K562 (cell line): ENCODE data around the gene S1PR1. TPM values are rescaled to one million over a fixed set of nuclear protein-coding genes. Genes with fewer than 3 reads are reported as not detected.

ENCODE experiments used
- CCNT2 ChIP-seq: IDR thresholded peaks from 2 replicates; pipeline ENCODE4 v1.6.1; 2011; ENCODE audit warnings: borderline replicate concordance, low read depth, mild to moderate bottlenecking, moderate library complexity, mixed read lengths, low read length; ENCODE audit not compliant: insufficient read length; ENCODE audit errors: extremely low read depth
- CTBP1 ChIP-seq: fragments of 450-650 bp; IDR thresholded peaks from 2 replicates; pipeline ENCODE4 v1.6.1; 2016; ENCODE audit warnings: borderline replicate concordance
- CUX1 ChIP-seq: fragments of 200-800 bp; sonication (Bioruptor generic); IDR thresholded peaks from 2 replicates; pipeline ENCODE4 v1.6.1; 2016; ENCODE audit warnings: missing genetic modification characterization, missing compliant biosample characterization
- JUNB ChIP-seq: fragments of 450-650 bp; formaldehyde crosslinking; conservative IDR thresholded peaks from 2 replicates; pipeline ENCODE4 v1.4.0; 2020; ENCODE audit warnings: mild to moderate bottlenecking
- MEF2A ChIP-seq: IDR thresholded peaks from 2 replicates; pipeline ENCODE4 v1.6.1; 2011; ENCODE audit warnings: low read depth, mild to moderate bottlenecking, low read length, moderate library complexity; ENCODE audit not compliant: control insufficient read depth
- SMAD3 ChIP-seq: fragments of 450-650 bp; formaldehyde crosslinking; conservative IDR thresholded peaks from 2 replicates; pipeline ENCODE4 v1.4.0; 2020; ENCODE audit warnings: mild to moderate bottlenecking
- ZBTB11 ChIP-seq, 3 experiments: fragments of 200-800 bp in 1 of 3; fragments of 250-450 bp in 1 of 3; fragments of 450-650 bp in 1 of 3; sonication (Bioruptor Pico) in 1 of 3; sonication (Bioruptor generic) in 1 of 3; formaldehyde crosslinking in 1 of 3; IDR thresholded peaks; 2 replicates each; pipeline versions ENCODE4 v1.6.1 to v1.8.0; 2016 to 2022; ENCODE audit warnings: mild to moderate bottlenecking in 2 of 3, missing genetic modification characterization in 2 of 3, missing compliant biosample characterization in 1 of 3, moderate library complexity in 1 of 3
- ZFX ChIP-seq: sonication (generic); formaldehyde crosslinking; IDR thresholded peaks from 2 replicates; pipeline ENCODE4 v1.8.0; 2022; ENCODE audit warnings: mild to moderate bottlenecking, missing genetic modification reagents, moderate library complexity
- ZNF175 ChIP-seq: fragments of 200-800 bp; sonication (Bioruptor generic); IDR thresholded peaks from 2 replicates; pipeline ENCODE4 v1.6.1; 2016; ENCODE audit warnings: low read depth, mild to moderate bottlenecking, missing genetic modification characterization, missing compliant biosample characterization
- ZNF407 ChIP-seq: fragments of 450-650 bp; IDR thresholded peaks from 2 replicates; pipeline ENCODE4 v1.6.1; 2016; ENCODE audit warnings: low read depth
- polyA plus RNA-seq, 8 experiments: library from polyadenylated mRNA; depleted of rRNA in 4 of 8; stranded (reverse) in 5 of 8; unstranded in 3 of 8; fragments of >200 nt; fragmentation: Nextera tagmentation in 2 of 8; fragmentation: Illumina TruSeq in 1 of 8; extraction: Ambion mirVana in 2 of 8; extraction: Trizol in 1 of 8; gene quantifications; 2 replicates each; pipeline versions ENCODE4 v1.2.1 to v1.2.3, GENCODE V29; 2011 to 2014; ENCODE audit warnings: inconsistent platforms in 1 of 8, missing spikeins in 1 of 8
- total RNA-seq, 7 experiments: library from RNA; depleted of rRNA in 6 of 7; stranded (reverse); fragments of >200 nt in 6 of 7; fragmentation: Illumina TruSeq in 2 of 7; extraction: Trizol in 2 of 7; gene quantifications; 2 replicates each; pipeline versions ENCODE4 v1.2.1 to v1.2.3, GENCODE V29; 2011 to 2021; ENCODE audit warnings: low replicate concordance in 1 of 7

S1PR1 gene
- total and polyA plus RNA-seq, 9 of the 15 experiments (the other 6 are each of a cell fraction or from before 2014, with no cell fraction given): 0.22 to 1.2 (median 0.43) TPM

- TF ChIP-seq ZNF175 (CRISPR knock-in tag) (no peak), MEF2A (peak; percentile 17; the same call in 1 of the 2 replicates), ZFX (CRISPR knock-in tag) (no peak), CCNT2 (peak; percentile 29), ZBTB11 (CRISPR knock-in tag; IDR thresholded peaks at IDR 0.05) (peak in 1 of 3 experiments; percentile 70; a peak in 1 of 6 replicates), SMAD3 (CRISPR knock-in tag) (0 out of 2 replicates have a peak, but pooled peaks have one; percentile 29), JUNB (CRISPR knock-in tag) (no peak), CTBP1 (peak; percentile 59; the same call in 1 of the 2 replicates), CUX1 (peak; percentile 80; the same call in 1 of the 2 replicates), ZNF407 (no peak)
These were observed 46.6 kb downstream of the S1PR1 start (continued) for GRCh38 chr1:101283443-101283842.
